KMS-11 (cell line): Measurements from ENCODE around the gene PMVK.
A peak's percentile ranks its signal among the peaks of the same experiment; 100 is the strongest.

ENCODE experiments used
- H2AFZ ChIP-seq: fragments of 200-600 bp; sonication (generic); 2 replicates; pipeline ENCODE4 v1.6.1; 2016; ENCODE audit warnings: antibody characterized with exemption, mixed run types, low read depth
- H3K27ac ChIP-seq: fragments of 200-600 bp; sonication (generic); 2 replicates; pipeline ENCODE4 v1.6.1; 2016; ENCODE audit warnings: mild to moderate bottlenecking, mixed run types
- H3K27me3 ChIP-seq: fragments of 200-600 bp; sonication (generic); 2 replicates; pipeline ENCODE4 v1.6.1; 2017; ENCODE audit warnings: mild to moderate bottlenecking, low read depth, mixed run types, moderate library complexity; ENCODE audit not compliant: insufficient read depth
- H3K36me3 ChIP-seq: fragments of 200-600 bp; sonication (generic); 2 replicates; pipeline ENCODE4 v1.6.1; 2017; ENCODE audit warnings: mild to moderate bottlenecking, mixed run types; ENCODE audit not compliant: insufficient read depth
- H3K4me1 ChIP-seq: fragments of 200-600 bp; sonication (generic); 2 replicates; pipeline ENCODE4 v1.6.1; 2016; ENCODE audit warnings: mild to moderate bottlenecking, low read depth, mixed run types; ENCODE audit not compliant: poor library complexity, severe bottlenecking
- H3K4me2 ChIP-seq: fragments of 200-600 bp; sonication (generic); 2 replicates; pipeline ENCODE4 v1.7.0; 2016; ENCODE audit warnings: mild to moderate bottlenecking, mixed run types
- H3K4me3 ChIP-seq: fragments of 200-600 bp; sonication (generic); IDR thresholded peaks from 2 replicates; pipeline ENCODE4 v1.6.1; 2017; ENCODE audit warnings: low read depth, low read length, mixed read lengths; ENCODE audit not compliant: insufficient read depth
- H3K79me2 ChIP-seq: fragments of 200-600 bp; sonication (generic); 2 replicates; pipeline ENCODE4 v1.6.1; 2016; ENCODE audit warnings: low read depth, mixed run types; ENCODE audit not compliant: insufficient read depth
- H3K9ac ChIP-seq: fragments of 200-600 bp; sonication (generic); 2 replicates; pipeline ENCODE4 v1.6.1; 2016; ENCODE audit warnings: mild to moderate bottlenecking, mixed run types
- H4K20me1 ChIP-seq: fragments of 200-600 bp; sonication (generic); 2 replicates; pipeline ENCODE4 v1.6.1; 2016; ENCODE audit warnings: mild to moderate bottlenecking, mixed run types; ENCODE audit not compliant: insufficient read depth
- TF ChIP-seq, protein P1 (sequence below): fragments of 200-600 bp; sonication (generic); conservative IDR thresholded peaks from 2 replicates; pipeline ENCODE4 v1.6.1; 2017; ENCODE audit warnings: low read depth, mild to moderate bottlenecking, antibody characterized with exemption, low read length, moderate library complexity, mixed read lengths

Gene PMVK

GRCh38 chr1:154891452-154891851 is 45.1 kb downstream of the PMVK start:
- H3K9ac ChIP-seq = no peak overlapping the region
- no peak overlapping the region for H2AFZ ChIP-seq
- no peak overlapping the region for H3K27ac ChIP-seq
- peaks cover 10% of the 10 kb centered on the region for H3K4me1 ChIP-seq
- no peaks in the 10 kb centered on the region for H3K36me3 ChIP-seq
- H3K79me2 ChIP-seq = no peaks in the 10 kb centered on the region
- TF ChIP-seq, protein P1, sequence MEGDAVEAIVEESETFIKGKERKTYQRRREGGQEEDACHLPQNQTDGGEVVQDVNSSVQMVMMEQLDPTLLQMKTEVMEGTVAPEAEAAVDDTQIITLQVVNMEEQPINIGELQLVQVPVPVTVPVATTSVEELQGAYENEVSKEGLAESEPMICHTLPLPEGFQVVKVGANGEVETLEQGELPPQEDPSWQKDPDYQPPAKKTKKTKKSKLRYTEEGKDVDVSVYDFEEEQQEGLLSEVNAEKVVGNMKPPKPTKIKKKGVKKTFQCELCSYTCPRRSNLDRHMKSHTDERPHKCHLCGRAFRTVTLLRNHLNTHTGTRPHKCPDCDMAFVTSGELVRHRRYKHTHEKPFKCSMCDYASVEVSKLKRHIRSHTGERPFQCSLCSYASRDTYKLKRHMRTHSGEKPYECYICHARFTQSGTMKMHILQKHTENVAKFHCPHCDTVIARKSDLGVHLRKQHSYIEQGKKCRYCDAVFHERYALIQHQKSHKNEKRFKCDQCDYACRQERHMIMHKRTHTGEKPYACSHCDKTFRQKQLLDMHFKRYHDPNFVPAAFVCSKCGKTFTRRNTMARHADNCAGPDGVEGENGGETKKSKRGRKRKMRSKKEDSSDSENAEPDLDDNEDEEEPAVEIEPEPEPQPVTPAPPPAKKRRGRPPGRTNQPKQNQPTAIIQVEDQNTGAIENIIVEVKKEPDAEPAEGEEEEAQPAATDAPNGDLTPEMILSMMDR = no peak
- no peak overlapping the region for H3K4me2 ChIP-seq
- no peaks in the 10 kb centered on the region for H4K20me1 ChIP-seq
- H3K27me3 ChIP-seq = no peaks in the 10 kb centered on the region
- no peak overlapping the region for H3K4me3 ChIP-seq

- H3K9ac ChIP-seq = no peak overlapping the region
- H2AFZ ChIP-seq = no peak overlapping the region
- no peak overlapping the region for H3K4me3 ChIP-seq
- H3K27ac ChIP-seq = no peak overlapping the region
- no peak overlapping the region for H3K4me2 ChIP-seq
- TF ChIP-seq, protein P1 = no peak
- no peaks in the 10 kb centered on the region for H3K27me3 ChIP-seq
- H3K79me2 ChIP-seq = no peaks in the 10 kb centered on the region
- no peaks in the 10 kb centered on the region for H4K20me1 ChIP-seq
- H3K4me1 ChIP-seq = peaks cover 24% of the 10 kb centered on the region
- no peaks in the 10 kb centered on the region for H3K36me3 ChIP-seq
Observed at GRCh38 chr1:154888757-154889156, 47.8 kb downstream of the PMVK start.

DNA sequence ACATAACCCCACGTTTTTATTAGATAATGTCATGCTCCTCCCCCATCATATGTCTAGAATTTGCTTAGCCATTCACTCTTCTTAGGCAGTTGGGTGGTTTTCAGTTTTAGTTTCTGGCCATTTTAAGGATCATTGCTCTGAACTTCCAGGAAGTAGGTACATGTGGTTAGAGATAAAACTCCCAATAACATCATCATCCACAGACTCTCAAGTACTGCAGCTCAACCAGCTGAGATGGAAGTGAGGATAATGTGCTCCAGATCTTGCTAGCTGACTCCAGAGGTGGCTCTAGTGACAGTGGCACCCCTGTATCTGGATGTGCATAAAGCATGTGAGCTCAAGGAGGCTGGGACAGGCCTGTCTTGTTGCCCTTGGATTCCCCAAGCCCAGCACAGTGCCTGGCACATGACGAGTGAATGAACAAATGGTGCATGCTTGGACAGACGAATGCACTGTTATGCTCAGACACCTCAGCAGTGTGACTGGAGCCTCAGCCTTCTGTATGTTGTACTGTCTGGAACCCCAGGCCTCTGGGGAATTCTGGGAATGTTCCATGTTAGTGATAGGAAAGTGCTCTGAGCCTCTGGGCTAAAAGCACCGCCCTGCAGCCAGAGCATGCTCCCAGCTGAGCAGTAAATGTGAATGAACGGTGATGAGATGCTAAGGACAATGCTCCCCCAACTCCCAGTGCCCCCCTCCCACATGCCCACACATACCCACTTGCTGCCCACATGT is 50.1 kb downstream of the PMVK start:
- H3K27me3 ChIP-seq = no peaks in the 10 kb centered on the region
- peak overlapping the region; percentile 62 for H2AFZ ChIP-seq
- H3K4me1 ChIP-seq = peaks cover 24% of the 10 kb centered on the region
- H3K9ac ChIP-seq = peak overlapping the region; percentile 7; the same call in 1 of the 2 replicates
- peak overlapping the region; percentile 29 for H3K27ac ChIP-seq
- no peaks in the 10 kb centered on the region for H3K36me3 ChIP-seq
- H3K4me2 ChIP-seq = peak overlapping the region; percentile 91
- no peaks in the 10 kb centered on the region for H4K20me1 ChIP-seq
- peak overlapping the region; percentile 97 for H3K4me3 ChIP-seq
- H3K79me2 ChIP-seq = no peaks in the 10 kb centered on the region
- TF ChIP-seq, protein P1 = no peak

DNA sequence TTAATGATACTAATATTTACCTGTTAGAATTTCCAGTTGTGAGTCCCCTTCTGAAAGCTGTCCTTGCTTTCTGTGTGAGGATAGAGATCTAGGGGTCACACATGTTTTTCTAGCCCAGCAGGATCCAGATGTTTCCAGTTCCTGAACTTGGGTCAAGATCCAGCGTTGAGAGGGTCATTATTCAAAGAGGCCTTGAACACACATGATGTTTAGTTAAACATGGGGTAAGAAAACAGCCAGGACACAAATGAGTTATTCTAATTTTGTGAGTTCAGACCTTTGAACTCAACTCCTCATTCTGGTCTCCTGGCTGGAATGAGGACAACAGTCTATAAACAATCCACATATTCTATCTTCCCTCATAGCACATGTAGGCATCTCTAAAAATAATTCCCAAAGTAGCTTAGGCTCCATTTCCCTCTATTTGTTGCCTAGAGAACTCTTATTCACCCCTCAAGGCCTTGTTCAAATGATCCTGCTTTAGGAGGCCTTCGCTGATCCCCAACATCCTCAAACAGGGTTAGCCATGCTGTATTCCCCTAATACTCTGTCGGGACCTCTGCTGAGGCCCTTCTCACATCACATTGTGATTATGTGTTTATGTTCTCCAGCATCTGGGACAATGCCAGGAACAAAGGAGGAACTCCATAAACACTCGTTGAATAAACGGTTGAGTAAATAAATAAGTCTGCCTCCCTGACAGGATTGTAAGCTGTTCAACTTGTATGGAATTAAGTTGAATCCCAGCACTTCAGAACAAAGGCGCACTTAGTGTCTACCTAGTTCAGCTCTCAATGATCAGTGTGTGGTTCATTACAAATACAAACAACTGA is 51.4 kb downstream of the PMVK start:
- H3K4me2 ChIP-seq = peak overlapping the region; percentile 91; the same call in 1 of the 2 replicates
- no peak overlapping the region for H2AFZ ChIP-seq
- no peak overlapping the region for H3K9ac ChIP-seq
- no peaks in the 10 kb centered on the region for H4K20me1 ChIP-seq
- no peak overlapping the region for H3K4me3 ChIP-seq
- no peaks in the 10 kb centered on the region for H3K79me2 ChIP-seq
- H3K27ac ChIP-seq = no peak overlapping the region
- no peaks in the 10 kb centered on the region for H3K27me3 ChIP-seq
- H3K36me3 ChIP-seq = no peaks in the 10 kb centered on the region
- TF ChIP-seq, protein P1 = no peak
- H3K4me1 ChIP-seq = peaks cover 24% of the 10 kb centered on the region
